Stomach (tissue), 9 donors: ENCODE measurements around the gene RFC5. TPM values are rescaled to one million over a fixed set of nuclear protein-coding genes. Genes with fewer than 3 reads are reported as not detected.

ENCODE experiments used
- DNase-seq, 2 donors: peaks; one replicate each; pipeline versions ENCODE4 v3.0.0 to v3.0.0-alpha.2; 2013 to 2019
- H3K27ac ChIP-seq, 5 donors: fragments of 200-600 bp in 4 of 5; sonication (generic) in 4 of 5; one replicate each; pipeline ENCODE4 v1.5.1; 2013 to 2019; ENCODE audit warnings: mild to moderate bottlenecking in 1 of 5, moderate library complexity in 1 of 5
- H3K27me3 ChIP-seq, 3 donors: fragments of 200-600 bp; sonication (generic); one replicate each; pipeline ENCODE4 v1.5.1; 2017 to 2019; ENCODE audit warnings: mixed run types in 1 of 3
- H3K36me3 ChIP-seq, 4 donors: fragments of 200-600 bp; sonication (generic); 1 replicate in 3 of 4; 2 replicates in 1 of 4; pipeline ENCODE4 v1.5.1; 2016 to 2019
- H3K4me1 ChIP-seq, 4 donors: fragments of 200-600 bp; sonication (generic); one replicate each; pipeline ENCODE4 v1.5.1; 2016 to 2019
- H3K4me3 ChIP-seq, 4 donors: fragments of 200-600 bp; sonication (generic) in 3 of 4; one replicate each; pipeline ENCODE4 v1.5.1; 2016 to 2019; ENCODE audit warnings: mild to moderate bottlenecking in 1 of 4
- H3K9me3 ChIP-seq, 4 donors: fragments of 200-600 bp; sonication (generic); one replicate each; pipeline ENCODE4 v1.5.1; 2016 to 2019
- EP300 ChIP-seq: sonication (generic); formaldehyde crosslinking; IDR thresholded peaks from one replicate; pipeline ENCODE4 v1.6.1; 2017; ENCODE audit warnings: antibody characterized with exemption
- POLR2A ChIP-seq, 4 donors: fragments of 450-650 bp; IDR thresholded peaks; one replicate each; pipeline ENCODE4 v1.6.1; 2016; ENCODE audit warnings: antibody characterized with exemption in 4 of 4, control low read depth in 2 of 4, mild to moderate bottlenecking in 1 of 4, moderate library complexity in 1 of 4
- POLR2AphosphoS5 ChIP-seq, 3 donors: sonication (generic); formaldehyde crosslinking; IDR thresholded peaks; one replicate each; pipeline ENCODE4 v1.6.1; 2016; ENCODE audit warnings: antibody characterized with exemption in 3 of 3
- WGBS, 5 donors: extraction: QIAGEN DNeasy Blood & Tissue Kit in 3 of 5; methylation state at CpG; one replicate each; pipeline versions ENCODE4 v1.1.5 to v1.1.7; 2013 to 2018; 5-methylcytosine and 5-hydroxymethylcytosine counted together
- intact Hi-C: fragments of 100-400 bp; cut with DNase I; formaldehyde crosslinking; loops from one replicate; pipeline ENCODE4 v1.15.1; 2023; ENCODE audit warnings: low total_unique reads
- polyA plus RNA-seq, 3 donors: library from polyadenylated mRNA; stranded (reverse); fragments of 200-250 nt; gene quantifications; one replicate each; pipeline ENCODE4 v1.2.3, GENCODE V29; 2013
- total RNA-seq, 5 donors: library from RNA; depleted of rRNA; stranded (reverse); fragments of >200 nt; gene quantifications; one replicate each; pipeline versions ENCODE4 v1.1.0 to v1.2.3, GENCODE V29; 2014 to 2016
- TF ChIP-seq, protein P1 (sequence below), 7 experiments: fragments of 450-650 bp in 4 of 7; fragments of 200-600 bp in 3 of 7; sonication (generic) in 3 of 7; IDR thresholded peaks; one replicate each; pipeline ENCODE4 v1.5.1; 2016 to 2019; ENCODE audit warnings: antibody characterized with exemption in 7 of 7, control low read depth in 2 of 7, mild to moderate bottlenecking in 1 of 7
- donor health status: healthy with polysubstance abuse.
- donor health status: Bipolar disorder and iron deficiency.
- donor health status: healthy.

RFC5 gene
- total and polyA plus RNA-seq, 8 donors: 1.3 to 238 (median 10.7) TPM; not detected in 1

DNA sequence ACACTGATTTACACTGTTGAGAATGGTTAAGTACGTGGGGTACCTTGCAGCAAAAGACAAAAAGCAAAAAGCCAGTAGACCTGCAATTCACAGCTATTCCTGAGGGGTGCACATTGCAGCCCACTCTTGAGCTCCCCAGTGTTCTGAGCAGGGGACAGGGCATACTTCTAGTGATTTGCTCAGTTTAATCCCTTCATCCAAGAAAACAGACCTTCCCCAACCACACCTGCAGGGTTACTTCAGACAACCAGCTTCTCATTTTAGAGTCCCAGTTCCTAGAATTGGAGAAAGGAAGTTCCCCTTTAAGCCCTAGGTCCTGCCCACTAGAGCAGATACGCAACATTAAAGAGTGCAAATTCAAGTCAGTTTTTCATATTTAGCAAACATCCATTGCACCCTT lies 48.1 kb downstream of the RFC5 start:
- no peak for TF ChIP-seq EP300
- no peak for TF ChIP-seq POLR2A (IDR thresholded peaks at IDR 0.05)
- no peak for TF ChIP-seq POLR2AphosphoS5 (IDR thresholded peaks at IDR 0.05)
- TF ChIP-seq, protein P1, sequence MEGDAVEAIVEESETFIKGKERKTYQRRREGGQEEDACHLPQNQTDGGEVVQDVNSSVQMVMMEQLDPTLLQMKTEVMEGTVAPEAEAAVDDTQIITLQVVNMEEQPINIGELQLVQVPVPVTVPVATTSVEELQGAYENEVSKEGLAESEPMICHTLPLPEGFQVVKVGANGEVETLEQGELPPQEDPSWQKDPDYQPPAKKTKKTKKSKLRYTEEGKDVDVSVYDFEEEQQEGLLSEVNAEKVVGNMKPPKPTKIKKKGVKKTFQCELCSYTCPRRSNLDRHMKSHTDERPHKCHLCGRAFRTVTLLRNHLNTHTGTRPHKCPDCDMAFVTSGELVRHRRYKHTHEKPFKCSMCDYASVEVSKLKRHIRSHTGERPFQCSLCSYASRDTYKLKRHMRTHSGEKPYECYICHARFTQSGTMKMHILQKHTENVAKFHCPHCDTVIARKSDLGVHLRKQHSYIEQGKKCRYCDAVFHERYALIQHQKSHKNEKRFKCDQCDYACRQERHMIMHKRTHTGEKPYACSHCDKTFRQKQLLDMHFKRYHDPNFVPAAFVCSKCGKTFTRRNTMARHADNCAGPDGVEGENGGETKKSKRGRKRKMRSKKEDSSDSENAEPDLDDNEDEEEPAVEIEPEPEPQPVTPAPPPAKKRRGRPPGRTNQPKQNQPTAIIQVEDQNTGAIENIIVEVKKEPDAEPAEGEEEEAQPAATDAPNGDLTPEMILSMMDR (IDR thresholded peaks at IDR 0.05): no peak
- Histone ChIP-seq H3K36me3 (peaks cover 0 to 7% (median 3%) of the 10 kb centered on the region in 4 donors), H3K27me3 (no peaks in the 10 kb centered on the region), H3K4me3 (no peak overlapping the region), H3K27ac (peak overlapping the region in 3 of 5 donors; percentile 27 to 97 (median 43)), H3K9me3 (no peaks in the 10 kb centered on the region), H3K4me1 (peaks cover 12 to 47% (median 29%) of the 10 kb centered on the region in 4 donors)
- peak in 1 of 2 donors; percentile 34 for DNase-seq
- intact Hi-C loops: no loop called here
- 43 to 58% (median 46%) methylated on average over 2 of the region's 2 CpGs for WGBS, 5 donors

DNA sequence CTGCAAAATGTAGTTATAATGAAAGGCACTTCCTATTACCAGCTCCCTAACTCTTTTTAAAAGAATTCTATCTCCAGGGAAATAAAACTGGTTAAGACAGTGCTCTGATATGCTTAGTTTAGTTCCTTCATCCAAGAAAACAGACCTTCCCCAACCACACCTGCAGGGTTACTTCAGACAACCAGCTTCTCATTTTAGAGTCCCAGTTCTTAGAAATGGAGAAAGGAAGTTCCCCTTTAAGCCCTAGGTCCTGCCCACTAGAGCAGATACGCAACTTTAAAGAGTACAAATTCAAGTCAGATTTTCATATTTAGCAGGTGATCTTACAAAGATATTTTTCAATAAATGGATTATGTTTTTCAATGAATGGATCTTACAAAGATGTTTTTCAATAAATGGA lies 48.9 kb downstream of the RFC5 start:
- intact Hi-C loops: no loop called here
- 69 to 84% (median 76%) methylated on average over 1 of the region's 1 CpG for WGBS, 5 donors
- no peak overlapping the region for H3K4me3 ChIP-seq
- peaks cover 12 to 39% (median 22%) of the 10 kb centered on the region in 4 donors for H3K4me1 ChIP-seq
- TF ChIP-seq, protein P1 (IDR thresholded peaks at IDR 0.05): no peak
- peaks cover 0 to 9% (median 6%) of the 10 kb centered on the region in 4 donors for H3K36me3 ChIP-seq
- no peaks in the 10 kb centered on the region for H3K27me3 ChIP-seq
- peak overlapping the region in 2 of 5 donors; percentile 43 to 97 for H3K27ac ChIP-seq
- DNase-seq: no peak
- no peaks in the 10 kb centered on the region for H3K9me3 ChIP-seq

DNA sequence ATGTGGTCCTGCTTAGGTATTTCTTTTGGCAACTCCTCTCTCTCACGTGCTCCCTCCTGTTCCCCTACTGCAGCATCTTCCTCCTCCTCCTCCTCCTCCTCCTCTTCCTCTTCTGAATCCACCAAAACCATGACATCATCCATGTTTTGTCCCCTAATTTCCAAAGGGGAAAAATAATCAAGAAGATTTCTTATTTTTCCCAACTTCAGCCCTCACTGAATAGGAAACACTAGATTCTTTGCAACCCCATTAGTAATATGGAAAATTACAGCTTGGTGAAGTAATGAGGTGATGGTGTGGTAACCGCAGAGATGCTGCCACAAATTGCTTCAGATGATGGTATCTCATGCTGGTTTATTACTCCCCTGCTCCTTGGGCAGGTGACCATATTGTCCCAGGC lies 51.9 kb downstream of the RFC5 start:
- H3K36me3 ChIP-seq: peaks cover 0 to 33% (median 16%) of the 10 kb centered on the region in 4 donors
- no peak for DNase-seq
- H3K27ac ChIP-seq: no peak overlapping the region
- 85 to 89% (median 86%) methylated on average over 2 of the region's 2 CpGs for WGBS, 5 donors
- peaks cover 5 to 24% (median 11%) of the 10 kb centered on the region in 4 donors for H3K4me1 ChIP-seq
- intact Hi-C loops: no loop called here
- no peaks in the 10 kb centered on the region for H3K9me3 ChIP-seq
- H3K4me3 ChIP-seq: no peak overlapping the region
- no peak for TF ChIP-seq POLR2AphosphoS5 (IDR thresholded peaks at IDR 0.05)
- TF ChIP-seq POLR2A (IDR thresholded peaks at IDR 0.05): no peak
- TF ChIP-seq, protein P1 (IDR thresholded peaks at IDR 0.05): no peak
- TF ChIP-seq EP300: no peak
- H3K27me3 ChIP-seq: no peaks in the 10 kb centered on the region

DNA sequence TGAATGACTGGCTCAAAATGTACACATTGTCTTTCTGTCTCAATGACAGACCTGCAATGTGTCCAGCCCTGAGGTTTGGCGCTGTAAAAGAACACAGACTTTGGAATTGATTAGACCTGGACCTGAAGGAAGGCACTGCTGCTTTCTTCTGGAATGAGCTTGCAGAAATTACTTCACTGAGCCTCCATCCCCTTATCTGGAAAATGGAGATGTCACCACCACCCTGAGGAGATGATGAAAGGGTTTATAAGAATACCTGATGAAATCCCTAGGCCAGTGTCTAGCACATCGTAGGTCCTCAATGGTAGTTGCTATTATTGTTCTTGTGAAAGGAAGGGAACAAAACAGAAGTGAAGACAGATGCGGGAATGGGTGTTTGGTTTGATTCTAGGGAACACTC lies 54.1 kb downstream of the RFC5 start:
- intact Hi-C loops: no loop called here
- TF ChIP-seq EP300 (no peak), POLR2AphosphoS5 (IDR thresholded peaks at IDR 0.05) (no peak), POLR2A (IDR thresholded peaks at IDR 0.05) (no peak)
- TF ChIP-seq, protein P1 (IDR thresholded peaks at IDR 0.05): no peak
- Histone ChIP-seq H3K4me3 (no peak overlapping the region), H3K36me3 (peaks cover 0 to 35% (median 19%) of the 10 kb centered on the region in 4 donors), H3K9me3 (no peaks in the 10 kb centered on the region), H3K4me1 (peaks cover 0 to 2% (median 0%) of the 10 kb centered on the region in 4 donors), H3K27ac (no peak overlapping the region), H3K27me3 (no peaks in the 10 kb centered on the region)
- no peak for DNase-seq
- 84 to 96% (median 90%) methylated on average over 3 of the region's 3 CpGs for WGBS, 5 donors
